GM21529 (cell line): Measurements from ENCODE around the gene ARRB1.
A peak's percentile ranks its signal among the peaks of the same experiment; 100 is the strongest.

Experiments used
- ATAC-seq: cut with Tn5 transposase; IDR thresholded peaks from one replicate; pipeline ENCODE4 v1.9.1; 2021; ENCODE audit not compliant: unreplicated experiment

Gene ARRB1

GRCh38 chr11:75262436-75262835 lies 89.0 kb downstream of the ARRB1 start:
- no peak for ATAC-seq

GRCh38 chr11:75261902-75262361 lies 89.5 kb downstream of the ARRB1 start:
- no peak for ATAC-seq

- ATAC-seq, result no peak
Measured at GRCh38 chr11:75260396-75261170, 90.9 kb downstream of the ARRB1 start.

- no peak for ATAC-seq
Measured at GRCh38 chr11:75254326-75254725, 97.1 kb downstream of the ARRB1 start.

- no peak for ATAC-seq
Measured at GRCh38 chr11:75249704-75250103, 101.8 kb downstream of the ARRB1 start.

- no peak for ATAC-seq
Measured at GRCh38 chr11:75248924-75249256, 102.6 kb downstream of the ARRB1 start.

GRCh38 chr11:75246671-75247350 lies 104.7 kb downstream of the ARRB1 start:
- ATAC-seq, result no peak

- no peak for ATAC-seq
Measured at GRCh38 chr11:75246006-75246670, 105.3 kb downstream of the ARRB1 start.

- no peak for ATAC-seq
Measured at GRCh38 chr11:75245356-75246005, 106.0 kb downstream of the ARRB1 start.

- no peak for ATAC-seq
Measured at GRCh38 chr11:75244052-75244814, 107.2 kb downstream of the ARRB1 start.

GRCh38 chr11:75242722-75243600 lies 108.5 kb downstream of the ARRB1 start:
- no peak for ATAC-seq

- ATAC-seq, result no peak
Measured at GRCh38 chr11:75241906-75242644, 109.4 kb downstream of the ARRB1 start.

GRCh38 chr11:75241036-75241905 lies 110.2 kb downstream of the ARRB1 start:
- peak; percentile 84 for ATAC-seq

- no peak for ATAC-seq
Measured at GRCh38 chr11:75240311-75241035, 111.0 kb downstream of the ARRB1 start, which contains the start of gene TPBGL. TPBGL (plus strand) TSS chr11:75240774; CDS start chr11:75241050, 276 bp downstream.

- no peak for ATAC-seq
Measured at GRCh38 chr11:75239531-75240290, 111.8 kb downstream of the ARRB1 start.

- no peak for ATAC-seq
Measured at GRCh38 chr11:75238595-75239440, 112.6 kb downstream of the ARRB1 start.
